ENCODE measurements around the gene ZBTB25.

The ZBTB25 gene

DNA sequence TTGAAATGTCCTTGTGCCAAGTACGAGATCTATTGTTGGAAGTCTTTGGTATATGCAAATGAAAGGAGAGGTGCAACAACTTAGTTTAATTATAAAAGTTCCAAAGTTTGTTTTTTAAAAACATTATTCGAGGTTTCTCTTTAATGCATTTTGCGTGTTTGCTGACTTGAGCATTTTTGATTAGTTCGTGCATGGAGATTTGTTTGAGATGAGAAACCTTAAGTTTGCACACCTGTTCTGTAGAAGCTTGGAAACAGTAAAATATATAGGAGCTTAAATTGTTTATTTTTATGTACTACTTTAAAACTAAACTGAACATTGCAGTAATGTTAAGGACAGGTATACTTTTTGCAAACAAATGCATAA is 39.2 kb upstream of the ZBTB25 start:
- peak overlapping the region; percentile 85 for H3K4me3 ChIP-seq (ENCODE audit: low read depth, low read length)
- ChIA-PET CTCF (interaction anchor here (0.6 to 5.6 kb wide), 9 partner anchors 8 to 499 kb away, joined by 3 to 78 read pairs (median 3); no protein-coding TSS in a partner anchor), POLR2A (no interaction called here)
- DNase-seq (ENCODE audit: low read depth, low spot score): no peak
- TF ChIP-seq CTCF (IDR thresholded peaks at IDR 0.05; ENCODE audit: insufficient read depth, low read length, missing control alignments): no peak

- TF ChIP-seq CTCF (IDR thresholded peaks at IDR 0.05; ENCODE audit: insufficient read depth, low read length, missing control alignments): no peak
- CTCF ChIA-PET: interaction anchor here (0.6 to 5.6 kb wide), 10 partner anchors 9 to 499 kb away, joined by 3 to 78 read pairs (median 4); partner anchors contain the start of gene PPP1R36
- peak overlapping the region; percentile 85 for H3K4me3 ChIP-seq (ENCODE audit: low read depth, low read length)
- DNase-seq (ENCODE audit: low read depth, low spot score): no peak
- POLR2A ChIA-PET: interaction anchor here (0.7 to 2.7 kb wide), 4 partner anchors 8 to 87 kb away, joined by 3 to 28 read pairs (median 5); partner anchors contain the start of genes PPP1R36 and ZBTB1
These were observed 38.6 kb upstream of the ZBTB25 start for GRCh38 chr14:64541972-64542835.

DNA sequence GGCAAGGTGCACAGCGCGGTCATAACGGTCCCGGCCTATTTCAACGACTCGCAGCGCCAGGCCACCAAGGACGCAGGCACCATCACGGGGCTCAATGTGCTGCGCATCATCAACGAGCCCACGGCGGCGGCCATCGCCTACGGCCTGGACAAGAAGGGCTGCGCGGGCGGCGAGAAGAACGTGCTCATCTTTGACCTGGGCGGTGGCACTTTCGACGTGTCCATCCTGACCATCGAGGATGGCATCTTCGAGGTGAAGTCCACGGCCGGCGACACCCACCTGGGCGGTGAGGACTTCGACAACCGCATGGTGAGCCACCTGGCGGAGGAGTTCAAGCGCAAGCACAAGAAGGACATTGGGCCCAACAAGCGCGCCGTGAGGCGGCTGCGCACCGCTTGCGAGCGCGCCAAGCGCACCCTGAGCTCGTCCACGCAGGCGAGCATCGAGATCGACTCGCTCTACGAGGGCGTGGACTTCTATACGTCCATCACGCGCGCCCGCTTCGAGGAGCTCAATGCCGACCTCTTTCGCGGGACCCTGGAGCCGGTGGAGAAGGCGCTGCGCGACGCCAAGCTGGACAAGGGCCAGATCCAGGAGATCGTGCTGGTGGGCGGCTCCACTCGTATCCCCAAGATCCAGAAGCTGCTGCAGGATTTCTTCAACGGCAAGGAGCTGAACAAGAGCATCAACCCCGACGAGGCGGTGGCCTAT is 37.8 kb upstream of the ZBTB25 start:
- ChIA-PET CTCF (interaction anchor here (1.0 to 5.6 kb wide), 4 partner anchors 9 to 95 kb away, joined by 3 to 78 read pairs (median 16); partner anchors contain the start of gene PPP1R36), POLR2A (interaction anchor here (0.7 to 2.7 kb wide), 9 partner anchors 9 to 200 kb away, joined by 3 to 28 read pairs (median 5); partner anchors contain the start of genes PPP1R36 and ZBTB1)
- DNase-seq (ENCODE audit: low read depth, low spot score): no peak
- H3K4me3 ChIP-seq (ENCODE audit: low read depth, low read length): peak overlapping the region; percentile 85
- no peak for TF ChIP-seq CTCF (IDR thresholded peaks at IDR 0.05; ENCODE audit: insufficient read depth, low read length, missing control alignments)

- CTCF ChIA-PET: interaction anchor here (0.6 to 5.6 kb wide), 35 partner anchors 8 to 251 kb away, joined by 3 to 78 read pairs (median 4); partner anchors contain the start of genes PPP1R36 and ZBTB1
- peak; percentile 94 for TF ChIP-seq CTCF (IDR thresholded peaks at IDR 0.05; ENCODE audit: insufficient read depth, low read length, missing control alignments)
- peak; percentile 98 for DNase-seq (ENCODE audit: low read depth, low spot score)
- POLR2A ChIA-PET: interaction anchor here (0.6 to 2.7 kb wide), 41 partner anchors 10 to 997 kb away, joined by 3 to 33 read pairs (median 4); partner anchors contain the start of genes PLEKHG3, PPP1R36, ZBTB1 and ZBTB25
- H3K4me3 ChIP-seq (ENCODE audit: low read depth, low read length): peak within 1 kb of the TSS; percentile 85
These were observed 36.9 kb upstream of the ZBTB25 start, which contains the start of gene HSPA2 for GRCh38 chr14:64540208-64541202. HSPA2 (plus strand) TSS chr14:64540741; CDS start chr14:64540850, 109 bp downstream.

GRCh38 chr14:64536488-64537245 is 33.0 kb upstream of the ZBTB25 start:
- POLR2A ChIA-PET: no interaction called here
- TF ChIP-seq CTCF (IDR thresholded peaks at IDR 0.05; ENCODE audit: insufficient read depth, low read length, missing control alignments): no peak
- peak; percentile 45 for DNase-seq (ENCODE audit: low read depth, low spot score)
- H3K4me3 ChIP-seq (ENCODE audit: low read depth, low read length): no peak overlapping the region
- CTCF ChIA-PET: interaction anchor here (1.1 to 2.6 kb wide), 5 partner anchors 9 to 100 kb away, joined by 3 to 11 read pairs (median 9); no protein-coding TSS in a partner anchor
